WTC11 (cell line): ENCODE results near the gene PRR20G. TPM values are rescaled to one million over a fixed set of nuclear protein-coding genes. Genes with fewer than 3 reads are reported as not detected.

ENCODE experiments used
- ATAC-seq: fragments of 200-7000 bp; cut with Tn5 transposase; 2 replicates; pipeline ENCODE4 v1.10.0; 2021; ENCODE audit warnings: mild to moderate bottlenecking, moderate library complexity
- CTCF ChIA-PET: fragments of 300-600 bp; sonication (Branson Sonifier 250); formaldehyde crosslinking; loops from one replicate; lab custom pipeline; 2021; ENCODE audit warnings: antibody characterized with exemption; lab: Charles Lee
- POLR2A ChIA-PET: fragments of 350-600 bp; sonication (Branson Sonifier 250); formaldehyde crosslinking; loops from one replicate; lab custom pipeline; 2021; ENCODE audit warnings: antibody characterized with exemption; lab: Charles Lee
- DNase-seq: peaks from one replicate; pipeline ENCODE4 v3.0.0; 2021; ENCODE audit warnings: low spot score
- H3K27ac Mint-ChIP-seq: 2 replicates; pipeline ENCODE4 v1.8.0; 2021; ENCODE audit warnings: mixed read lengths
- H3K27me3 Mint-ChIP-seq: 2 replicates; pipeline ENCODE4 v1.8.0; 2021; ENCODE audit warnings: low read depth, mild to moderate bottlenecking, moderate library complexity, mixed read lengths
- H3K36me3 Mint-ChIP-seq: 2 replicates; pipeline ENCODE4 v1.8.0; 2021; ENCODE audit warnings: mixed read lengths
- H3K4me1 Mint-ChIP-seq: 2 replicates; pipeline ENCODE4 v1.8.0; 2022; ENCODE audit warnings: mixed read lengths
- H3K4me3 Mint-ChIP-seq: 2 replicates; pipeline ENCODE4 v1.8.0; 2021; ENCODE audit warnings: mild to moderate bottlenecking, moderate library complexity, mixed read lengths
- H3K9me3 Mint-ChIP-seq: 2 replicates; pipeline ENCODE4 v1.8.0; 2021; ENCODE audit warnings: mixed read lengths
- CBFB ChIP-seq: sonication (generic); formaldehyde crosslinking; IDR thresholded peaks from 2 replicates; pipeline ENCODE4 v1.8.1; 2022; ENCODE audit warnings: mild to moderate bottlenecking, low read depth, missing genetic modification reagents
- EMX1 ChIP-seq: fragments of 250-450 bp; sonication (Bioruptor Pico); IDR thresholded peaks from 2 replicates; pipeline ENCODE4 v1.8.0; 2021; ENCODE audit warnings: mild to moderate bottlenecking
- GABPB1 ChIP-seq: sonication (generic); formaldehyde crosslinking; IDR thresholded peaks from 2 replicates; pipeline ENCODE4 v1.8.1; 2023; ENCODE audit warnings: mild to moderate bottlenecking, missing genetic modification reagents
- GTF2I ChIP-seq: fragments of 250-450 bp; sonication (Bioruptor Pico); conservative IDR thresholded peaks from 2 replicates; pipeline ENCODE4 v1.4.0; 2021; ENCODE audit warnings: mild to moderate bottlenecking
- JAZF1 ChIP-seq: fragments of 250-450 bp; sonication (Bioruptor Pico); IDR thresholded peaks from 2 replicates; pipeline ENCODE4 v1.9.0; 2021; ENCODE audit warnings: moderate library complexity, mild to moderate bottlenecking, inconsistent platforms
- MYBL2 ChIP-seq: sonication (generic); formaldehyde crosslinking; IDR thresholded peaks from 2 replicates; pipeline ENCODE4 v1.8.1; 2023; ENCODE audit warnings: mild to moderate bottlenecking, moderate library complexity, missing genetic modification reagents
- NFATC4 ChIP-seq: fragments of 250-450 bp; sonication (Bioruptor Pico); IDR thresholded peaks from 2 replicates; pipeline ENCODE4 v1.9.0; 2021; ENCODE audit warnings: mild to moderate bottlenecking
- RELA ChIP-seq: sonication (generic); formaldehyde crosslinking; IDR thresholded peaks from 2 replicates; pipeline ENCODE4 v1.8.1; 2022; ENCODE audit warnings: missing genetic modification reagents, mild to moderate bottlenecking, borderline replicate concordance
- ZNF121 ChIP-seq: sonication (generic); formaldehyde crosslinking; IDR thresholded peaks from 2 replicates; pipeline ENCODE4 v1.8.0; 2023; ENCODE audit warnings: missing genetic modification reagents
- ZNF317 ChIP-seq: sonication (generic); formaldehyde crosslinking; IDR thresholded peaks from 2 replicates; pipeline ENCODE4 v1.8.1; 2023; ENCODE audit warnings: low read depth, mild to moderate bottlenecking, moderate library complexity, missing genetic modification reagents, borderline replicate concordance
- ZNF416 ChIP-seq: fragments of 250-450 bp; sonication (Bioruptor Pico); IDR thresholded peaks from 2 replicates; pipeline ENCODE4 v1.9.0; 2021; ENCODE audit warnings: mild to moderate bottlenecking, inconsistent platforms
- ZNF423 ChIP-seq: fragments of 250-450 bp; sonication (Bioruptor Pico); IDR thresholded peaks from 2 replicates; pipeline ENCODE4 v2.1.2; 2022; ENCODE audit warnings: mild to moderate bottlenecking, moderate library complexity
- total RNA-seq: library from RNA; stranded (reverse); gene quantifications from 3 replicates; pipeline ENCODE4 v1.2.3, GENCODE V29; 2021
- TF ChIP-seq, protein P1 (sequence below): fragments of 250-450 bp; sonication (Bioruptor Pico); IDR thresholded peaks from 2 replicates; pipeline ENCODE4 v1.9.0; 2021; ENCODE audit warnings: mild to moderate bottlenecking
- TF ChIP-seq, protein P2 (sequence below): sonication (generic); formaldehyde crosslinking; IDR thresholded peaks from 2 replicates; pipeline ENCODE4 v1.8.1; 2023; ENCODE audit warnings: mild to moderate bottlenecking, missing genetic modification reagents, moderate library complexity
- TF ChIP-seq, protein P3 (sequence below): sonication (generic); formaldehyde crosslinking; IDR thresholded peaks from 2 replicates; pipeline ENCODE4 v1.8.1; 2023; ENCODE audit warnings: mild to moderate bottlenecking, missing genetic modification reagents, borderline replicate concordance
- TF ChIP-seq, protein P4 (sequence below): sonication (generic); formaldehyde crosslinking; IDR thresholded peaks from 2 replicates; pipeline ENCODE4 v1.8.0; 2023; ENCODE audit warnings: missing genetic modification reagents, mild to moderate bottlenecking, borderline replicate concordance
- TF ChIP-seq, protein P5 (sequence below): sonication (generic); formaldehyde crosslinking; IDR thresholded peaks from 2 replicates; pipeline ENCODE4 v1.8.0; 2023; ENCODE audit warnings: mild to moderate bottlenecking, missing genetic modification reagents
- TF ChIP-seq, protein P6 (sequence below): fragments of 200-600 bp; IDR thresholded peaks from 2 replicates; pipeline ENCODE4 v1.8.0; 2022; ENCODE audit warnings: antibody characterized with exemption

PRR20G gene
- total RNA-seq, 1 experiment from 2014 or later = not detected

DNA sequence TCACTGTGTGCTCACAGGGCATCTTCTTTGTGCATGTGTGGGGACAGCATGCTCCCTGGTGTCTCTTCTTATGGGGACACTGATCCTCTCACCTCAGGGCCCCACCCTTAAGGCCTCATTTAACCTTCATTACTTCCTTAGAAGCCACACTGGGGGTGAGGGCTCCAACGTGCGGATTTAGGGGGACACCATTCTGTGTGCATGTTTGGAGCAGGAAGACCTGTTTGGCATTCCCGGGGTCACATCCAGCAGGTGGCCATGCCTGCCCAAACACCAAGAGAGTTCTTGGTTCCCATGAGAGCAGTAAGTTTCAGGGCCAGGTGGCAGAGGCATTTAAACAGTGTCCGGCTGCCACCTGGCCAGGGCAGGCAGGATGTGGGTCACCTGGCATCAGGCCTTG is 24.8 kb downstream of the PRR20G start (continued):
- TF ChIP-seq, protein P1, sequence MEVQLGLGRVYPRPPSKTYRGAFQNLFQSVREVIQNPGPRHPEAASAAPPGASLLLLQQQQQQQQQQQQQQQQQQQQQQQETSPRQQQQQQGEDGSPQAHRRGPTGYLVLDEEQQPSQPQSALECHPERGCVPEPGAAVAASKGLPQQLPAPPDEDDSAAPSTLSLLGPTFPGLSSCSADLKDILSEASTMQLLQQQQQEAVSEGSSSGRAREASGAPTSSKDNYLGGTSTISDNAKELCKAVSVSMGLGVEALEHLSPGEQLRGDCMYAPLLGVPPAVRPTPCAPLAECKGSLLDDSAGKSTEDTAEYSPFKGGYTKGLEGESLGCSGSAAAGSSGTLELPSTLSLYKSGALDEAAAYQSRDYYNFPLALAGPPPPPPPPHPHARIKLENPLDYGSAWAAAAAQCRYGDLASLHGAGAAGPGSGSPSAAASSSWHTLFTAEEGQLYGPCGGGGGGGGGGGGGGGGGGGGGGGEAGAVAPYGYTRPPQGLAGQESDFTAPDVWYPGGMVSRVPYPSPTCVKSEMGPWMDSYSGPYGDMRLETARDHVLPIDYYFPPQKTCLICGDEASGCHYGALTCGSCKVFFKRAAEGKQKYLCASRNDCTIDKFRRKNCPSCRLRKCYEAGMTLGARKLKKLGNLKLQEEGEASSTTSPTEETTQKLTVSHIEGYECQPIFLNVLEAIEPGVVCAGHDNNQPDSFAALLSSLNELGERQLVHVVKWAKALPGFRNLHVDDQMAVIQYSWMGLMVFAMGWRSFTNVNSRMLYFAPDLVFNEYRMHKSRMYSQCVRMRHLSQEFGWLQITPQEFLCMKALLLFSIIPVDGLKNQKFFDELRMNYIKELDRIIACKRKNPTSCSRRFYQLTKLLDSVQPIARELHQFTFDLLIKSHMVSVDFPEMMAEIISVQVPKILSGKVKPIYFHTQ (CRISPR knock-in tag) = no peak
- TF ChIP-seq ZNF317 (CRISPR knock-in tag) = no peak
- TF ChIP-seq, protein P2, sequence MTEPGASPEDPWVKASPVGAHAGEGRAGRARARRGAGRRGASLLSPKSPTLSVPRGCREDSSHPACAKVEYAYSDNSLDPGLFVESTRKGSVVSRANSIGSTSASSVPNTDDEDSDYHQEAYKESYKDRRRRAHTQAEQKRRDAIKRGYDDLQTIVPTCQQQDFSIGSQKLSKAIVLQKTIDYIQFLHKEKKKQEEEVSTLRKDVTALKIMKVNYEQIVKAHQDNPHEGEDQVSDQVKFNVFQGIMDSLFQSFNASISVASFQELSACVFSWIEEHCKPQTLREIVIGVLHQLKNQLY (CRISPR knock-in tag) = no peak
- TF ChIP-seq, protein P3, sequence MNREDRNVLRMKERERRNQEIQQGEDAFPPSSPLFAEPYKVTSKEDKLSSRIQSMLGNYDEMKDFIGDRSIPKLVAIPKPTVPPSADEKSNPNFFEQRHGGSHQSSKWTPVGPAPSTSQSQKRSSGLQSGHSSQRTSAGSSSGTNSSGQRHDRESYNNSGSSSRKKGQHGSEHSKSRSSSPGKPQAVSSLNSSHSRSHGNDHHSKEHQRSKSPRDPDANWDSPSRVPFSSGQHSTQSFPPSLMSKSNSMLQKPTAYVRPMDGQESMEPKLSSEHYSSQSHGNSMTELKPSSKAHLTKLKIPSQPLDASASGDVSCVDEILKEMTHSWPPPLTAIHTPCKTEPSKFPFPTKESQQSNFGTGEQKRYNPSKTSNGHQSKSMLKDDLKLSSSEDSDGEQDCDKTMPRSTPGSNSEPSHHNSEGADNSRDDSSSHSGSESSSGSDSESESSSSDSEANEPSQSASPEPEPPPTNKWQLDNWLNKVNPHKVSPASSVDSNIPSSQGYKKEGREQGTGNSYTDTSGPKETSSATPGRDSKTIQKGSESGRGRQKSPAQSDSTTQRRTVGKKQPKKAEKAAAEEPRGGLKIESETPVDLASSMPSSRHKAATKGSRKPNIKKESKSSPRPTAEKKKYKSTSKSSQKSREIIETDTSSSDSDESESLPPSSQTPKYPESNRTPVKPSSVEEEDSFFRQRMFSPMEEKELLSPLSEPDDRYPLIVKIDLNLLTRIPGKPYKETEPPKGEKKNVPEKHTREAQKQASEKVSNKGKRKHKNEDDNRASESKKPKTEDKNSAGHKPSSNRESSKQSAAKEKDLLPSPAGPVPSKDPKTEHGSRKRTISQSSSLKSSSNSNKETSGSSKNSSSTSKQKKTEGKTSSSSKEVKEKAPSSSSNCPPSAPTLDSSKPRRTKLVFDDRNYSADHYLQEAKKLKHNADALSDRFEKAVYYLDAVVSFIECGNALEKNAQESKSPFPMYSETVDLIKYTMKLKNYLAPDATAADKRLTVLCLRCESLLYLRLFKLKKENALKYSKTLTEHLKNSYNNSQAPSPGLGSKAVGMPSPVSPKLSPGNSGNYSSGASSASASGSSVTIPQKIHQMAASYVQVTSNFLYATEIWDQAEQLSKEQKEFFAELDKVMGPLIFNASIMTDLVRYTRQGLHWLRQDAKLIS (CRISPR knock-in tag) = no peak
- TF ChIP-seq RELA (CRISPR knock-in tag) = no peak
- TF ChIP-seq NFATC4 (CRISPR knock-in tag) = no peak

DNA sequence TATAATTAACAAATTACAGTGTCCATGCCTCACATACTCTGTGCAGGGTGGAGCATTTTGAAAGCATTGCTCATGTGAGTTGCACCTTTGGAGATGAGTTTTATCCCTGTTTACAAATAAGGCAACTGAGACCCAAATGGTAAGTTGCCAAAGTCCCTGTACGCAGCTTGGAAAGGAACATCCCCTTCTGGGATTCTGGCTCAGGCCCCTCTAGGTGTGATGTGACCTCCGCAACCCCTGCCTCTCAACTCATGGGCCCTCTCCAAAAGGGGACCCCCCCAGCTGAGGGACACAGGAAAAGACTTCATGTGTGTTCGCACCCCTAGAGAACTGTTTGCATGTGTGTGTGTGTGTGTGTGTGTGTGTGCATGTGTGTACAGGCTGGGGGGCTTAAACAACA is 25.3 kb downstream of the PRR20G start:
- ChIA-PET CTCF (no interaction called here), POLR2A (no interaction called here)
- TF ChIP-seq, protein P2 (CRISPR knock-in tag) = no peak
- TF ChIP-seq JAZF1 (CRISPR knock-in tag) = no peak
- TF ChIP-seq, protein P4, sequence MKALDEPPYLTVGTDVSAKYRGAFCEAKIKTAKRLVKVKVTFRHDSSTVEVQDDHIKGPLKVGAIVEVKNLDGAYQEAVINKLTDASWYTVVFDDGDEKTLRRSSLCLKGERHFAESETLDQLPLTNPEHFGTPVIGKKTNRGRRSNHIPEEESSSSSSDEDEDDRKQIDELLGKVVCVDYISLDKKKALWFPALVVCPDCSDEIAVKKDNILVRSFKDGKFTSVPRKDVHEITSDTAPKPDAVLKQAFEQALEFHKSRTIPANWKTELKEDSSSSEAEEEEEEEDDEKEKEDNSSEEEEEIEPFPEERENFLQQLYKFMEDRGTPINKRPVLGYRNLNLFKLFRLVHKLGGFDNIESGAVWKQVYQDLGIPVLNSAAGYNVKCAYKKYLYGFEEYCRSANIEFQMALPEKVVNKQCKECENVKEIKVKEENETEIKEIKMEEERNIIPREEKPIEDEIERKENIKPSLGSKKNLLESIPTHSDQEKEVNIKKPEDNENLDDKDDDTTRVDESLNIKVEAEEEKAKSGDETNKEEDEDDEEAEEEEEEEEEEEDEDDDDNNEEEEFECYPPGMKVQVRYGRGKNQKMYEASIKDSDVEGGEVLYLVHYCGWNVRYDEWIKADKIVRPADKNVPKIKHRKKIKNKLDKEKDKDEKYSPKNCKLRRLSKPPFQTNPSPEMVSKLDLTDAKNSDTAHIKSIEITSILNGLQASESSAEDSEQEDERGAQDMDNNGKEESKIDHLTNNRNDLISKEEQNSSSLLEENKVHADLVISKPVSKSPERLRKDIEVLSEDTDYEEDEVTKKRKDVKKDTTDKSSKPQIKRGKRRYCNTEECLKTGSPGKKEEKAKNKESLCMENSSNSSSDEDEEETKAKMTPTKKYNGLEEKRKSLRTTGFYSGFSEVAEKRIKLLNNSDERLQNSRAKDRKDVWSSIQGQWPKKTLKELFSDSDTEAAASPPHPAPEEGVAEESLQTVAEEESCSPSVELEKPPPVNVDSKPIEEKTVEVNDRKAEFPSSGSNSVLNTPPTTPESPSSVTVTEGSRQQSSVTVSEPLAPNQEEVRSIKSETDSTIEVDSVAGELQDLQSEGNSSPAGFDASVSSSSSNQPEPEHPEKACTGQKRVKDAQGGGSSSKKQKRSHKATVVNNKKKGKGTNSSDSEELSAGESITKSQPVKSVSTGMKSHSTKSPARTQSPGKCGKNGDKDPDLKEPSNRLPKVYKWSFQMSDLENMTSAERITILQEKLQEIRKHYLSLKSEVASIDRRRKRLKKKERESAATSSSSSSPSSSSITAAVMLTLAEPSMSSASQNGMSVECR (CRISPR knock-in tag) = no peak
- TF ChIP-seq ZNF423 = no peak
- no peak for TF ChIP-seq GABPB1
- TF ChIP-seq, protein P5, sequence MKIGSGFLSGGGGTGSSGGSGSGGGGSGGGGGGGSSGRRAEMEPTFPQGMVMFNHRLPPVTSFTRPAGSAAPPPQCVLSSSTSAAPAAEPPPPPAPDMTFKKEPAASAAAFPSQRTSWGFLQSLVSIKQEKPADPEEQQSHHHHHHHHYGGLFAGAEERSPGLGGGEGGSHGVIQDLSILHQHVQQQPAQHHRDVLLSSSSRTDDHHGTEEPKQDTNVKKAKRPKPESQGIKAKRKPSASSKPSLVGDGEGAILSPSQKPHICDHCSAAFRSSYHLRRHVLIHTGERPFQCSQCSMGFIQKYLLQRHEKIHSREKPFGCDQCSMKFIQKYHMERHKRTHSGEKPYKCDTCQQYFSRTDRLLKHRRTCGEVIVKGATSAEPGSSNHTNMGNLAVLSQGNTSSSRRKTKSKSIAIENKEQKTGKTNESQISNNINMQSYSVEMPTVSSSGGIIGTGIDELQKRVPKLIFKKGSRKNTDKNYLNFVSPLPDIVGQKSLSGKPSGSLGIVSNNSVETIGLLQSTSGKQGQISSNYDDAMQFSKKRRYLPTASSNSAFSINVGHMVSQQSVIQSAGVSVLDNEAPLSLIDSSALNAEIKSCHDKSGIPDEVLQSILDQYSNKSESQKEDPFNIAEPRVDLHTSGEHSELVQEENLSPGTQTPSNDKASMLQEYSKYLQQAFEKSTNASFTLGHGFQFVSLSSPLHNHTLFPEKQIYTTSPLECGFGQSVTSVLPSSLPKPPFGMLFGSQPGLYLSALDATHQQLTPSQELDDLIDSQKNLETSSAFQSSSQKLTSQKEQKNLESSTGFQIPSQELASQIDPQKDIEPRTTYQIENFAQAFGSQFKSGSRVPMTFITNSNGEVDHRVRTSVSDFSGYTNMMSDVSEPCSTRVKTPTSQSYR (CRISPR knock-in tag) = no peak
- no peak for TF ChIP-seq GTF2I (CRISPR knock-in tag)
- TF ChIP-seq CBFB (CRISPR knock-in tag) = no peak
- no peak for TF ChIP-seq MYBL2 (CRISPR knock-in tag)
- TF ChIP-seq, protein P6, sequence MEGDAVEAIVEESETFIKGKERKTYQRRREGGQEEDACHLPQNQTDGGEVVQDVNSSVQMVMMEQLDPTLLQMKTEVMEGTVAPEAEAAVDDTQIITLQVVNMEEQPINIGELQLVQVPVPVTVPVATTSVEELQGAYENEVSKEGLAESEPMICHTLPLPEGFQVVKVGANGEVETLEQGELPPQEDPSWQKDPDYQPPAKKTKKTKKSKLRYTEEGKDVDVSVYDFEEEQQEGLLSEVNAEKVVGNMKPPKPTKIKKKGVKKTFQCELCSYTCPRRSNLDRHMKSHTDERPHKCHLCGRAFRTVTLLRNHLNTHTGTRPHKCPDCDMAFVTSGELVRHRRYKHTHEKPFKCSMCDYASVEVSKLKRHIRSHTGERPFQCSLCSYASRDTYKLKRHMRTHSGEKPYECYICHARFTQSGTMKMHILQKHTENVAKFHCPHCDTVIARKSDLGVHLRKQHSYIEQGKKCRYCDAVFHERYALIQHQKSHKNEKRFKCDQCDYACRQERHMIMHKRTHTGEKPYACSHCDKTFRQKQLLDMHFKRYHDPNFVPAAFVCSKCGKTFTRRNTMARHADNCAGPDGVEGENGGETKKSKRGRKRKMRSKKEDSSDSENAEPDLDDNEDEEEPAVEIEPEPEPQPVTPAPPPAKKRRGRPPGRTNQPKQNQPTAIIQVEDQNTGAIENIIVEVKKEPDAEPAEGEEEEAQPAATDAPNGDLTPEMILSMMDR = no peak
- TF ChIP-seq ZNF416 (CRISPR knock-in tag) = no peak
- TF ChIP-seq ZNF121 (CRISPR knock-in tag) = no peak
- no peak for TF ChIP-seq EMX1
- Mint-ChIP-seq H3K27ac (no peak overlapping the region), H3K27me3 (no peaks in the 10 kb centered on the region; the same call in 1 of the 2 replicates), H3K9me3 (peaks cover 8% of the 10 kb centered on the region), H3K36me3 (no peaks in the 10 kb centered on the region), H3K4me1 (no peaks in the 10 kb centered on the region), H3K4me3 (no peak overlapping the region)
- no peak for ATAC-seq
- no peak for DNase-seq
